GM19238 (cell line): ENCODE measurements around the gene SPTLC2.

ENCODE experiments used
- DNase-seq: peaks from one replicate; pipeline ENCODE4 v3.0.0; 2011; ENCODE audit warnings: low spot score; ENCODE audit not compliant: insufficient read length

The SPTLC2 gene

DNA sequence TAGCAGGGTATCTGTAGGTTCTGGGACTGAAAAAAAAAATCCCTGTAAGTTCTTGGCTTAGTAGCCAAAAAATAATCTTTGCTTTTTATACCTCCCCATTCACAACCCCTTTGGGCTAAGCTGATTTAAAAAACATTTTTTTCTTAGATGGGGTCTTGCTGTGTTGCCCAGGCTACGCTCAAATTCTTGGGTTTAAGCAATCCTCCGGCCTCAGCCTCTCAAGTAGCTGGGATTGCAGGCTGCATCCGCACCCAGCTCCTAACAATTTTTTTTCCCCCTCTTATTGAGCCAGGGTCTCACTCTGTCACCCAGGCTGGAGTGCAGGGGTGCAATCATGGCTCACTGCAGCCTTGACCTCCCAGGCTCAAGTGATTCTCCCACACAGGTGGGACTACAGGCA lies 108.7 kb downstream of the SPTLC2 start:
- no peak for DNase-seq

DNA sequence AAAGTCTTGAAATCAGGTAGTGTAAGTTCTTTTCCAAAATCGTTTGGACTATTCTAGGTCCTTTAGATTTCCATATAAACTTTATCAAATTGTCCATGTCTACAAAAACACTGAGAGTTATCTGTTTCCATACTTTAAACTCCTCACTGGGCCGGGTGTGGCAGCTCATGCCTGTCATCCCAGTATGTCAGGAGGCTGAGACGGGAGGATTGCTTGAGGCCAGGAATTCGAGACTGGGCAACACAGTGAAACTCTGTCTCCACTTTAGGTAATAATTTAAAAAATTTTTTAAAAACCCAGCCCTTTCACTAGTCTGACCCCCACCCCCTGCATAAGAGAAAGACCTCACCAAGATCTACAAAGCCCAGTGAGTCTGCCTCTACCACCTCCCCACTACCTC lies 111.4 kb downstream of the SPTLC2 start:
- no peak for DNase-seq

DNA sequence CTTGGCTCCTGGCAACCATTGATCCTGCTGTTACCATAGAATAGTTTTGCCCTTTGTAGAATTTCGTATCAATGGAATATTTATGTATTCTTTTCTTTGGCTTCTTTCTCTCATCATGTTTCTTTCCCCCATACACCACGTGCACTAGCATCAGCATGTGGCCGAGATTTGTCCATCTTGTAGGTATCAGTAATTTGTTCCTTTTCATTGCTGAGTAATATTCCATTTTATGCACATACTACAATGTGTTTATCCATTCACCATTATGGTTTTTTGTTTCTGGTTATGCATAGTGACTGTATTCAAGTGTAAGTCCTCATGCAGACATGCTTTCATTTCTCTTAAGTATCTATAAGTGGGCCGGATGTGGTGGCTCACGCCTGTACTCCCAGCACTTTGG lies 113.3 kb downstream of the SPTLC2 start:
- no peak for DNase-seq

DNA sequence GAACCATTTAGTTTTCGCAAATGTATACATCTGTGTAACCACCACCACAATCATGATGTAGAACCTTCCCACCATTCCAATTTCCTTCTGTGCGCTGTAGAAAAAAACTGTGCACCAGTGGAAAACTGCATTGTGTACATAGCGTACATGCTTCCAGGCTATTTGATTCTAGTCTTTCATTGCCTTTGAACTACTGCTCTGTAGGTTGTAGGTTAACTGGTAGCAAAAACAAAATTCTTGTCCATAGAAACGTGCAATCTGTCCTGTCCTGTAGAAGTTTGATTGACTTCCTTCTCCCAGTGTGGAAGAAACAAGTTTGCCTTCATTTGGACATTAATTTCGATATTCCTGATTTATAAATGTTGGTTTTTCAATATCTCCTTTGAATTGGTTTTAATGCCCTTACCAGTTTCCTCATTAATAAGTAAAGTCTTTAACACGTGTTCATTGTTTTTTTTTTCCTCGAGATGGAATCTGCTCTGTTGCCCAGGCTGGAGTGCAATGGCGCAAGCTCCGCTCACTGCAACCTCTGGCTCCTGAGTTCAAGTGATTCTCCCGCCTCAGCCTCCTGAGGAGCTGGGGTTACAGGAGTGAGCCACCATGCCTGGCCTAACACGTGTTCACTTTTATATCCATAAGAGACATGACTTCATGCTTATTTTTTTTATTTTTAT lies 114.2 kb downstream of the SPTLC2 start:
- DNase-seq: no peak

DNA sequence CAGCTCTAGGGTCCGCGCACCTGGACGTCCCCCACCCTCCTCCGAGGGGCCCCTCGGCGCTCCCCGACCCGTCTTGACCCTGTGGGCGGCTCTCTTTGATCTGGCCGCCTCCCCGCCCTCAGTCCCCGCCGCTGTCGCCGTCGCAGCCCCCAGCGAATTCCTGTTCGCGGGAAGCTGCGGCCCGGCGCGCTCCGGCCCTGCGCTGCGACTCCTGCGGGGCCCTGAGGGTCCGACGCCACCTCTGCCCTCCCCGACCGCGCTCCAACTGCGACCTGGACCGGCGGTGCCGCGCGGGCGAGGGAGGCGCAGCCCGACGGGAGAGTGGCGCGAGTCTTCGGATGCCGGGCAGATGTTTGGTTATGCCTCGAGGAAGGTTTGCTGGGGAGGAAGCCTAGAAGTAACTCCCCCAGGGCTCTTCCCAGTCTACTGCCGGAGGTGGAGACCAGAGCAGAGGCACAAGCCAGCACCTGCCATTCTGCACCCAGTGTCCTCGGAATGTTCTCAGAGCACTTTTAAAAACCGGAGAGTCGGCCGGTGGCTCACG lies 117.4 kb downstream of the SPTLC2 start:
- no peak for DNase-seq

DNA sequence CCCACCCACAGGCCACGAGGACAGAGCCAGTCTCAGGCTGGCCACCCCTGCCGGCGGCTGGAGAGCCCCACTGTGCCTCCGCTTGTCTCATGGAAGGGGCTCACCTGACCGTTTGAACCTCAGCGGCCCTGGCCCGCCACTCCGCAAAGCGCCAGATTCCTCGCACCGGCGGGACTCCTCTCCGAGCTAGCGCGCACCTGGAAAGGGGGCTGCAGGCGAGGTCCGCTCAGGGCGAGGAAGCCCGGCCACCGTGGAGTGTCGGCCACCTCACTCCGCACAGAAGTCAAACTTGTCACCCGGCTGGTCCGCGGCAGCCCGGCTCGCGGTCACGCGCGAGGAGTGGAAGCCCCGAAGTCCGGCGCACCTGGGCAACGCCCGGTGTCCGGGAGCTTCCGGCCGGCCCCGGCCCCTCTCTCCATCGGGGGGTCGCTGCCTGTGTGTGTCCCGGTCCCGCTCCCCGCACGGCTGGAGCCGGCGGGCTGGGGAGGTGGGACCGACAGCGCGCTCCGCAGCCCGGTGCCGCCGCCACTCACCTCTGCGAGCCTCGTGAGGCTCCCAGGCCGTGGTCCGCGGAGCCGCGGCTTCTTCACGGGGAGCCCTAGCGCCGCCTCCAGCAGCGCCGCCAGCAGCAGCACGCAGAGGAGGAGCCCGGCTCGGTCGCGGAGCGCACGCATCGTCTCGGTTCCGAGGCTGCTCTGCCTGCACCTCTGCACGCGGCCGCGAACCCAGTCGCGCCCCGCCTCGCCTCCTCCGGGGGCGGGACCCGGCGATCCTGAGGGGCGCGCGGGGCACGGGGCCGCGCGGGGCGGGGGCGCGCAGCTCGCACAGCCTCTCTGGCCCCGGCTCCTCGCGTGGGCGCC lies 118.1 kb downstream of the SPTLC2 start, which contains the start of gene ISM2:
Gene ISM2, minus strand, starts transcription at position 697 of the 860 bp plus-strand sequence. Its CDS starts 23 bp downstream, at position 674.
- DNase-seq: peak; percentile 60

DNA sequence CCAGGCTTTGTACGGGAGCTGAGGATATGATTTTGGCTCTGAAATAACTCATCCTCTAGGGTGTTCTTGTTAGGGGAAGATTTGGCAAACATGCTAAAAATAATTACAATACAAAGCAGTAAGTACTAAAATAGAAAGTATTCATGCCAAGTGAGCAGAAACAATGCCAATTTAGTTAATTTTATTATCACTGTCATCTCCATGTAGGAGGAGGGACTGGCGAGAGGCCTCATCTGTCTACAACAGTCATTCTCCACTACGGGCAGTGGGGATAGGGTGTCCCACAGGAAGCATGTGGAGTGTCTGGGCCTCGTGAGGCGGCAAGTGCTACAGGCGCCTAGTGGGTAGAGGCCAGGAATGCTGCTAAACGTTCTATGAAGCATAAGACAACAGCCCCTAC lies 121.1 kb downstream of the SPTLC2 start:
- no peak for DNase-seq

DNA sequence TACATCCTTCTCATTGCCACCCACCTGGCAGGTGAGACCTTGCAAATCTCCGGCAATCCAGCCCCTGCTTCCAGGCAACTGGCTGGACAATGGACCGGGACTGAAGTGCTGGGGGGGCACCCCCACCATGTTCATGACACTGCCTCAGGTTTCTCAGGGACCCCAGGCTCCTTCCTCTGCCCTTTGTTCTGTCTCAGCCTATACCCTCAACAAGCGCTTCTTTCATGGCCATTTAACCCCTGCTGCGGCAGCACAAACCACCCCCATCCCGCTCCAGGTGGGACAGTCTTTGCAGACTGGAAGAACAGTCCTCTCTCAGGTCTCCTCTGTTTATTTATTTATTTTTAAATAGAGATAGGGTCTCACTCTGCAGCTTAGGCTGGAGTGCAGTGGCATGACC lies 125.4 kb downstream of the SPTLC2 start:
- DNase-seq: no peak

DNA sequence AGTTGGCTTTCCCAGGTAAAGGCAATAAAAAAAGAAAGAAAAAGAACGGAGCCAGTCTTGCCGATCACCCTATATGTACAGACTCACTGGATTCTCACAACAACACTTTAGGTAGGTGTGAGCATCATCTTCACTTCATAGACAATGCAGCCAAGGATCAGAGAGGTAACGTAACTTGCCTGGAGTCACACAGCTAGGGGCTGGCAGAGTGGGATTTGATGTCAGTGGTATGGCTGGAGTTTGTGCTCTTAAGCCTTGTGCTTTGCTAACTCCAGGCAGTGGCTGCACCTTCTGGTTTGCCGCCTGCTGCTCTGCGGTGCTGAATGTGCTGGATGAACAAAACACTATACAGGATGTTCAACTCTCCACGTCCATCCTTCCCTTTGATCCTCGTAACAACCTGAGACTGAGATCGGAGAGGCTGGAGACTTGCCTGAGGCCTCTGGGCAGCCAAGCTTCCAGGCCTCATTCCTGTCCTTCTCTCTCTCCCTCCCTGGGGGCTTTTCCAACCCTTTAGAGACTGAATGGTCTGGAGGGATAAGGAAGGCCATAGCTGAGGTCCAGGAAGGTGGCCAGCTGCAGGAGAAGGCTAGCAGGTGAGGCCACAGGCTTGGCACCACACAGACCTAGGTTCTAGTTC lies 126.0 kb downstream of the SPTLC2 start:
- no peak for DNase-seq

DNA sequence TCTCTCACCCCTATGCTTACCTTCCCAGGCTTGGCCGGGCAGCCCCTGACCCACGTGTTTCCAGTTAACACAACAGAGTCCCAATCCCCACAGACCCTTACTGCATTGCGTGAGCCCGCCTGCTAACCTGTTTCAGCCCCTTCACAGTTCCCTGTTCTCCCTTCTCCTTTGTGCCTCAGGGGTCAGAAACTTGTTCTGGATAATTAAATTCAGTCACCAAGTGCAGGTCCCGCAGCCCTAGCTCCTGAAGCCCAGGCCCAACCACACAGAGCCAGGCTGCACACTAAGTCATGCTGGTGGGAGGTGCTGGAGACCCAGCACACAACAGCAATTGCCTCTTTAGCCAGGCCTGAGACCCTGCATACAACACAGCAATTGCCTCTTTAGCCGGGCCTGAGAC lies 127.4 kb downstream of the SPTLC2 start:
- DNase-seq: no peak

DNA sequence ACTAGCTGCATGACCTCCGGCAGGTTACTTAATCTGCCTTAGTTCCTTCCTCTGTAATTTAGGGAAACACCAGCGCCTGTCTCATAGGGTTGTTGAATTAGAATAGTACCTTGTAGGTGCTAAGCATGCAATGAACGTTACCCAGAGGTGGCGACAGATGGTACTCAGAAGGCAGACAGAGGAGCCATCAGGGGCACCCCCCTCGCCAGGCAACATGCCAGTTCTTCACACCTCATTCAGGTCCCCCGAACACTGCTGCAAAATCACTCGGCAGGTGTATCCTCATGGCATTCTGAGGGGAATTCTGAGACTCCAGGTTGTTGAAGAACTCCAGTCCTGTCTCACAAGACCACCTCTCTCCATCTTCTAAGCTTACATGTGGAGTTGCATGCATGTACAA lies 127.9 kb downstream of the SPTLC2 start:
- DNase-seq: no peak

DNA sequence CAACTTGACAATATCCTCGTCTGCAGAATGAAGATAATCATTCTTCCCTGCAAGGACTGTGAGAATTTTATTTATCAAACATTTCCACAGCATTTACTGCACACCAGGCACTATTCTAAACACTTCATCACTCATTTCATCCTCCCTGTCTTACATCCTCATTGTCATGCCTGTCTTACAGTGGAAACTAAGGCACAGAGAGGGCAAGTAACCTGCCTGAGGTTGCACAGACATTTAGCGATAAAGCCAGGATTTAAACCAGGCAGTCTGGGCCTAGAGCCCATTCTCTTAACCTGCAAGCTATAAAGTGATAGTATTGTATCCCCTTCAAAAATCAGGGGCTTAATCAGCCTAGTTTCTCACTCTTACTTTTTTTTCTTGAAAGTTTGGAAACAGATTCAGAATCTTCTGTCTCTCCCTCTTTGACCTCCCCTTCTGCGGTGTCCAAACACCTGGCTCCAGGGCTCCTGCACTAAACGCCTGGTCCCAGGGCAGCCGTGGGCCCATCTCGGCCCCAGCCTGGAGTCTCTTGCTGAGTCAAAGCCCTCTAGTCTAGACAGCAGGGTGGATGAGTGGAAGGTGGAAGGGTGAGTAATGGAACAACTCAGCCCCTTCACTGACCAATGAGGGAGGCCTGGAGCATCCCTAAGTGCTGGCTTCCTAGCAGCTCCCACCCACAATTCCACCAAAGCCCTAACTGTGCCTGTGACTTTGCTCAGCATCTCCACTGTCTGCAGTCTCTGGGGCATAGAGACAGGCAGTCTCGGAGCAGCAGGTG lies 130.3 kb downstream of the SPTLC2 start:
- no peak for DNase-seq

DNA sequence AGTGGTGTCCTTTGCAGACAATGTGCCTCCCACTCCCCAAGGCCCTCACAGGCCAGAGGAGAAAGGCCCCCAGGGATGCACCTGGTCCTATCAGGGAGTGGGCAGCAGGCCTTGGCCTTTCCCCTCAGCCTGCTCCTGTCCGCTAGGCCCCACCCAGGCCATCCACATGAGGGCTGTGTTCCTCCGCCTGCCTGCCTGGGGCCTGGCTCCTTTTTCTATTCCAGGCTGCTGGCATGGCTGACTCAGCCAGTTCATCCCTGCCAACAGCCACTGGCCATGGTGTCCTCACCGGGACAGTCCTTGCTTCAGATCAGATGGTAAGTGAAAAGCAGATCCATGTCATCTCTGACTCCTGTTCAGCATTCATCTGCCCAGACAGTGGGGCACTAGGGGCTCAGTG lies 131.2 kb downstream of the SPTLC2 start:
- DNase-seq: no peak

DNA sequence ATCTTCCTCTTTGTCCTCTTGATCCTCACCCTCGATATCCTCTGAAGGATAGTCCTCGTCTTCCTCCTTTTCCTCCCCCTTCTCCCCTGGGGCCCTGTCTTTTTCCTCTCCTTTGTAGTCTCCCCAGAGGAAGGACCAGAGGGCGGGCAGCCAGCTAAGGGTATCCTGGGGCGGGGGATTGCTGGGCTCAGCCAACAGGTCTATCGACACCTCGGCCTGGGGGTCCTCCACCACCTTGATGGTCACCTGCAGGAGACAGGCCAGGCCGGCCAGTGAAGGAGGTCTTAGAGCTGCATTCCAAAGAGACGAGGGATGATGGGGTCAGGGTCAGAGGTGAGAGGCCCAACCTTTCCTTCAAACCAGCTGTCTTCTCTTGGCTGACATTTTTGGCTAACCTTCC lies 134.0 kb downstream of the SPTLC2 start:
- DNase-seq: no peak

DNA sequence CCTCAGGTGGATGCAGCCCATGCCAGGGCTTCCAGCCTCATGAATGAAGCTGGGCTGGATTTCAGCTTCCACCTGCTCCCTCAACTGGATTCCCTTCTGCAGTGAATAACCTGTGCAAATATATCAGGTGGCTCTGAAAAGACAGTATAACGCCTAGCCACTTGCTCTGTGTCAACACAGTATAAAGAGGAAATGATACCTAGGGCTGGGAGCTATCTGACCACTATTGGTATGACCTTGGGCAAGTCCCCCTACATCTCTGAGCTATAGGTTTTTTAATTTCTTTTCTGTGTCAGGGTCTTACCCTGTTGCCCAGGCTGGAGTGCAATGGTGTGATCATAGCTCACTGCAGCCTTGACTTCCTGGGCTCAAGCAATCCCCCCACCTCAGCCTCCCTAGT lies 137.6 kb downstream of the SPTLC2 start:
- peak; percentile 38 for DNase-seq

DNA sequence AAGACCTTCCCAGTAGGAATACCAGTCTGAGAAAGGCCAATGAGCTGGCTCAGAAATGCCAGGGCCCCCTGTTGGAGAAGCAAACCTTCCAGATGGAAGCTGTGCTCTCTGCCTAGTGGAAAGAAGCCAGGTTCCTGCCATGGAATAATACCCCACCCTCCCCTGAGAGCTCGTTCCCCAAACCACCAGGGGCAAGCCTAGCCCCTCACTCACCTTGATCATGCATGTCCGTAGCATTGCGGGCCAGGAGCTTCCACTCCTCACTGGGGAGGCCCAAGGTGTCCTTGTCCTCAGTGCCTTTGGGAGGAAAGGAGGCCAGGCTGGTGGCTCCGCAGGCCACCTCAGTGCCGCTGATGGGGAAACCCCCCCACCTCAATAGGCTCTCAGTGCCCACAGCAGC lies 138.4 kb downstream of the SPTLC2 start:
- no peak for DNase-seq

DNA sequence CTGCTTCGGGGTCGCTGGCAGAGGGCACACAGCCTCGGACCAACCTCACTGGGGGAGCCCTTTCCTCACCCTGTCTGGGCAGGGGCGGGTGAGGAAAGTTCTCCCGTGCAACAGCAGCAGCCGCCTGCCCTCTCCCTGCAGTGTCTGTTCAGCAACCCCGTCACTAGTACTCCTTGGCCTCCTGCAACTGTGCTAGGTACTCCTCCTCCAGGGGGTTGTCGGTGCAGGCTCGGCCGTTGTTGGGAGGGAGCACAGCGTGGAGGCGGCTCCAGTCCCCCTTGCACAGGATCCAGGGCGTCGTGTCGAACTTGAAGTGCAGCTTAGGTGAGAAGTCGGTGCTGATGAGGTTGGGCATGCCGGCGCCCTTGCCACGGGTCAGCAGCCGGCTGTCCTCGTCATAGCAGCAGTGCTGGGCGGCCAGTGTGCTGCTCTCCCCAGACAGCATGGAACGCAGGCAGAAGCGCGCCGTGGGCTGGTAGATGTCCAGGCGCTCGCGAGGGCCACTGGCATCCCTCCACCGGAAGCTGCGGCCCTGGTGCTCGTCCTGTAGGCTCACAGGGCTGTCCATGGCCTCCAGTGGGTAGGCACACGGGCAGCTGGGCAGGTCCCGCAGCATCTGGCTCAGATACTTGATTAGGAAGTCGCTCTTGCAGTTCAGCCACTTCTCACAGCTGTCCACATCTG lies 140.9 kb downstream of the SPTLC2 start:
- DNase-seq: no peak

DNA sequence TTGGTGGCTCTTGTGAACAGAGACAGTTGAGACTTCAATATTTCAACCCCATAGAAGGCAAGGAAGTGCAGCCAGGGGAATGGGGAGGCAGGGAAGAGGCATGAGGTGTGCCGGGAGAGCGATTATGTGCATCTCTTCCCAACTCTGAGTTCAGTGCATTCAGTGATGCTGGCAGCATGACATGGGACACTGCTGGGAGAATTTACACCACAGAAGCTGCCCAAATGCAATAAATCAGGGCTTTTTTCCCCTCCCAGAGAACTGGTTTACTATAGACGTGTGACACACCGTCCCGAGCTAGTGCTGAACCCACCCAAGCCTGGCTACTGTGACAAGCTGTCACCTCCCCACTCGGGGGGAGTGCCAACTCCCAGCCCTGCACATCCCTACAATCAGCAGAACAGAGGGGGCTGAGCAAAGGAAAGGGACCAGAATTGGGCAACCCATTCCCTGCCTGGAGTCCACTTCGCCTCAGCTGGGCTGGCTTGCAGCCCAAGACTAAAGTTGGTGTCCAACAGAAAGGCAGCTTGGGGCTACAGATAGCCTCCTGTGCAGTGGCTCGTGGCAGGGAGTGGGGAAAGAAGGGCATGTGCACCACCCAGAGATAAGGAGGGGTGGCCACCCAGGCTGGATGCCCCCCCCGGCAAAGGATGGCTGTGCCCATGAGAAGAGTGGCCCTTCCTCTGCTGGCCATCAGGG lies 141.8 kb downstream of the SPTLC2 start:
- no peak for DNase-seq

DNA sequence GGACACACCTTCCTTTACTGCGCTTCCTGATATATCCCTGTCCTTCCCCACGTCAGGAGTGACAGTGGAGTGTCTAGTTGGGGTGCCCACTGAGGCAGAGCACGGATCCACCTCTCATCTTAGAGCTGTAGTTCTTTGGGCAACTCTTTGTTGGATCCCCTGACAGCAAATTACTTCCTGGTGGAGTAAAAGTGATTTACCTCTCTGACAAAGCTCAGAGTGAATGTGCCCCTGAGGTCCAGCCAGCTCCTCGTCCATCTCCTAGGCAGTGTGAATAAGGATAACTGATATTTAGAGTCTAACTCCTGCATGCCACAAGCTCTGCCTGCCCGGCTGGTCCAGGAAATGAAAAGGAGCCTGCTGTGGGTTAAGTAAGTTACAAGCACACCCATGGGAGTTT lies 142.5 kb downstream of the SPTLC2 start:
- no peak for DNase-seq

DNA sequence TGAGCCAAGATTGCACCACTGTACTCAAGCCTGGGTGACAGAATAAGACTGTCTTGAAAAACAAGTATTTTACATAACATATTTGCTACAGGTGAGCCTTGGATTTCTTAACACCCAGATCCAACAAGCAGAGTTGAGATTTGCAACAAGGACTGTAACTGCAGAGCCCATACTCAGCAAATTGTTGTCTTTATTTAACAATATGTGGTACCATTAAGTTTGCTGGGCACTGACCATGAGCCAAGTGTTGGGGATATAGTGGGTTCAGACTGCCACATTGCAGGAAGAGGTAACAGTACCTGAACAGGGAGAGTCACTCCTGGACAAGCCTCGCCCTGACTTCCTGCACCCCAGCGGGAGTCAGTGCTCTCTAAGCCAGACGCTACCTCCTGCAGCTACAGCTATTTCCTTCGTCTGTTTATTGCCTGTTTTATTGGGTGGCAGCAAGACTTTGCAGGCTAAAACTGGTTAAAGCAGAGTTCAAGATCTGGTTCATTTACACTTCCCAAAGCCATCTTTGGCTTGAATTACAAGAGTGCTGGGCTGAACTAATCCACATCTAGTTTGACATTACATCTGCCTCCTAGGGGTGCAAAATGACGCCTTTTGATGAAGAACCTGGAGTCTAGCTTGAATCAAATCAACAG lies 146.1 kb downstream of the SPTLC2 start:
- DNase-seq: no peak
